ENCODE data around the gene FGF11.

The FGF11 gene

GRCh38 chr17:7408252-7408727 is 31.0 kb upstream of the FGF11 start:
- no peak for DNase-seq (ENCODE audit: low spot score)

DNA sequence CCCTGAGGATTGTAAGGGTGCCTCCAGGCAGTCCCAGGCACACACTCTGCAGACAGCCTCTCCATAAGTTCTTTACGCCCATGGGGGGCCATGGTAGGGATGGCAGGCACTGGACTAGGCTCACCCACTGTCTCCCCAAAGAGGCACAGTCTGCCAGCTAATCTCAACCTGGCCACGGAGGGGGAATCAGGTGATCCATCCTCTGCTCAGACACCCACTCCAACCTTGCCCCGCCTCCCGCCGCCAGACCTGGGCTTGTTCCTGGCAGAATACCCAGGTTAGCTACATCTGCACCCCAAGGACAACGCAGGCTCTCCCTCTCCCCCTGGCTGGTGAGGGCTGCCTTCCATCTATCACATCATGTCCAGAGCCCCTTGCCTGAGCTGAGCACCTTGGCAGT is 30.4 kb upstream of the FGF11 start:
- DNase-seq (ENCODE audit: low spot score) = no peak

DNA sequence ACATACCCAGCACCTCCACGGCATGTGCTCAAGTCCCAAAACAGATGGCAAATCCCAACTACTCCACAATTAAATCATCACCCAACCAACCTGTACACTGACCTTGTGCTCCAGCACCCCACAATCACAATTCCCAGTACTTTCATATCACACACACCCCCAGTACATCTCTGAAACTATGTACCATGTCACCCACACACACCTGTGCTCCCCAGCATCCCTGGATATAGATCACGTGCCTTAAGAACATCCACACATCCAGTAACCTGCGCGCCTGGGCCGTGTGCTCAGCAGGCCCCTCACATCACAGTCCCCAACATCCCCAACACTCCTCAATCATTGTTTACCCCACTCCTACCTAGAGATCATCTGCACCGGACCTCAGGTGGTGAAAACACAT is 29.6 kb upstream of the FGF11 start:
- no peak for DNase-seq (ENCODE audit: low spot score)

GRCh38 chr17:7410634-7411426 is 28.5 kb upstream of the FGF11 start:
- no peak for DNase-seq (ENCODE audit: low spot score)

DNA sequence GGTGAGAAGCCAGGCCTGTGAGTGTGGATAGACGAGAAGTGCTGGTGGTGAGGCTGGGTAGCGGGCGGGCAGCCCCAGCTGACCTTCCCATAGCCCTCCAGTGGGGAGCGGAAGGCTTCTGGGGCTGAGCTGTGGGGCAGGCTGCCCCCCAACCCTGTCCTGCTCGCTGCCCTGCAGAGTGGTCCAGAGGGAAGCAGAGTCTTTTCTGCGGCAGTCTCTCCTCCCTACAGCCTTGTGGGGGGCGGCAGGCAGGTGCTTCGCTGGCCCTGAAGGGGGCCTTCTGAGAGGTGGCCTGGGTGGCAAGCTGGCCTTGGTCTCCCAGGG is 27.9 kb upstream of the FGF11 start:
- DNase-seq (ENCODE audit: low spot score) = no peak

GRCh38 chr17:7413346-7413985 is 25.8 kb upstream of the FGF11 start:
- DNase-seq (ENCODE audit: low spot score) = no peak

DNA sequence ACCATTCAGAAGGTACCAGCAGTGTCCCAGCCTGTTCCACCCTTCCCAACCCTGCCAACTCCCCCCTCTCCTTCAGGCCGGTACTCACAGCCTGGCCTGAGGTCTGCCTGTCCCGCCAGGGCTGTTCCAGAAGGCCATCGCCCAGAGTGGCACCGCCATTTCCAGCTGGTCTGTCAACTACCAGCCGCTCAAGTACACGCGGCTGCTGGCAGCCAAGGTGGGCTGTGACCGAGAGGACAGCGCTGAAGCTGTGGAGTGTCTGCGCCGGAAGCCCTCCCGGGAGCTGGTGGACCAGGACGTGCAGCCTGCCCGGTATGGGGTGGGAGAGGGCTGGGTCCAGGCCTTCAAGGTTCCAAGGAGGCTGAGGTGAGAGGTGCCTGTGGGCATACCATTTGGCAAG is 24.5 kb upstream of the FGF11 start:
- no peak for DNase-seq (ENCODE audit: low spot score)

- DNase-seq (ENCODE audit: low spot score) = no peak
Observed at GRCh38 chr17:7415784-7416183, 23.5 kb upstream of the FGF11 start.

DNA sequence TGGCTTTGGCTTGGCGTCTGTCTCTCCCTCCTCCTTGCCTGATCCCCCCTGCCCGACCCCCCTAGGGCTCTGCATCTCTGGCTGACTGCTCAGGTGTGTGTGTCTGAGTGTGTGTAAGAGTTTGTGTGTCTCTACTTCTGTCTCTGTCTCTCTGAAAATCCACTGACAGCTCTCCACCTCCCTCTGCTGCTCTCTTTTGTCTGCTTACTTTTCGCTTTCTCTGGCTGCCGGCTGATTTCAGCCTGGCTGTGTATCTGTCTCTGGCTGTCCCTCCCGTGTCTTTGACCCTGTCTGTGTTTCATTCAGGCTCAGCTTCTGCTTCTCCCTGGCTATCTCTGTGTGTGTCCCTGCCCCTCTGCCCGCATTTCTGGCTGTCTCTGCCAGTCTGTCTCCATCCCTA is 23.0 kb upstream of the FGF11 start:
- DNase-seq (ENCODE audit: low spot score) = no peak

DNA sequence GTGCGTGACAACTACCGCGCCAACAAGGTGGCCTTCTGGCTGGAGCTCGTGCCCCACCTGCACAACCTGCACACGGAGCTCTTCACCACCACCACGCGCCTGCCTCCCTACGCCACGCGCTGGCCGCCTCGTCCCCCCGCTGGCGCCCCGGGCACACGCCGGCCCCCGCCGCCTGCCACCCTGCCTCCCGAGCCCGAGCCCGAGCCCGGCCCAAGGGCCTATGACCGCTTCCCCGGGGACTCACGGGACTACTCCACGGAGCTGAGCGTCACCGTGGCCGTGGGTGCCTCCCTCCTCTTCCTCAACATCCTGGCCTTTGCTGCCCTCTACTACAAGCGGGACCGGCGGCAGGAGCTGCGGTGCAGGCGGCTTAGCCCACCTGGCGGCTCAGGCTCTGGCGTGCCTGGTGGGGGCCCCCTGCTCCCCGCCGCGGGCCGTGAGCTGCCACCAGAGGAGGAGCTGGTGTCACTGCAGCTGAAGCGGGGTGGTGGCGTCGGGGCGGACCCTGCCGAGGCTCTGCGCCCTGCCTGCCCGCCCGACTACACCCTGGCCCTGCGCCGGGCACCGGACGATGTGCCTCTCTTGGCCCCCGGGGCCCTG is 22.2 kb upstream of the FGF11 start:
- DNase-seq (ENCODE audit: low spot score) = no peak

DNA sequence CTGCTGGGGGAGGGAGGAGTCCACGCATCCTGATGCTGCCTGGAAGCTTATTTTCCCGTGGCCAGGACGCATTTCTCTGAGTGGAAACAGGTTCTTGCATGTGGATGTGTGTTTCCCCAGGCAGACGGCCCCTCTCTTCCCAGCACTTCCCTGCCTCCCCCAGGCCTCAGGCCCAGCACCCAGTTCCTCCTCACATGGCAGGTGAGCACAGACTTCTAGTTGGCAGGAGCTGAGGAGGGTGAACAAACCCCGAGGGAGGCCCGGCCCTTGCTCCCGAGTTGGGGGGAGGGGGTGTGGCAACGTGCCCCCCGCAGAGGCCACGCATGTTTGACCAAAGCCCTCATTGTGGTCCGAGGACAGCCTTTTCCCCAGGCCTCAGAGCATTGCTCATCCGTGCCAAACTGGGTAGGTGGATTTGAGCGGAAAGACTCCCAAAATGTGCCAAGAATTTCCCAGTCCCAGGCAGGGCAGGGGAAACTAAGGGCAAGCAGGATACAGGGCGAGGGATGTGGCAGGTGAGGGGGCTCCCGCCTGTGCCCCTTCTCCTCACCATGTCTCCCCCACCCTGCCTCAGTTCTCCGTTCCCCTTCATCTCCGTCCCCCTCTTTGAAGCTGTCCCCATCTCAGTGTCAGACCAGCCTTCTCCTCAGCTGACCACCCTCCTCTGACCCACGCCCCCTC is 20.7 kb upstream of the FGF11 start:
- no peak for DNase-seq (ENCODE audit: low spot score)

DNA sequence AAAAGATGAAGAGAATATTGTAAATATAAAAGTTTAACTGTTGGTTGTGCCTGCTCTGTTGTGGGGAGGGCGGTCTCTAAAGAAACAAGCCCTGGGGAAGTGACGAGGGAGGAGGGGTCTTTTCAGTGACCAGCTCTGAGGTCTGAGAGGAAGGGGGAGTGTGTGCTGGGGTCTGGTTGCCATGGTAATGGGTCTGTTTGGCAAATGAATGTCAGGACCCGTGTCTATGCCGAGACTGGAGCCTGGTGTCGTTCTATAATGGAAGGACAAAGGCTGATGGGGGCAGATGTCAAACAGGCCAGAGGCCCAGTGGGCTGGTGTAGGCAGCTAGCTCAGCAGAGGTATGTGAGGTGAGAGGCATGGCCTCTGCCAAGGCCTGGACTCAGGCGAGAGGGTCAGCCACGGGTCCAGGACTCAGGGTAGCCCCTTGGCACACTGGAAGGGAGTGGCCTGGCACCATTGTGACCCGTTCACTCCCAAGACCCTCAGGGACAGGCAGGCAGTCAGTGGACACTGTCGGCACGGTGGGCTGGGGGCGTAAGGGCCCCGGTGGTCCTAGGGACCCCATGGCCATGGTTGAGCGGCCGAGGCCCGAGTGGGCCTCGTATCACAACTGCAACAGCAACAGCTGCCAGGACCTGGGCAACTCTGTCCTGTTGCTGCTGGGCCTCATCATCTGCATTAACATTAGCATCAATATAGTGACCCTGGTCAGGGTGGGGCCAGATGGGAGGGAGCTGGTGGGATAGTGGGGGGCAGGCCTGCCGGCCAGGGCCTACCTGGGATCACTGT is 19.3 kb upstream of the FGF11 start, which contains the start of gene SPEM1:
TSS of gene SPEM1 (plus strand) at position 506 of the 792 bp plus-strand sequence. CDS start at position 567, 61 bp downstream.
- DNase-seq (ENCODE audit: low spot score) = no peak

- no peak for DNase-seq (ENCODE audit: low spot score)
Observed at GRCh38 chr17:7421186-7421585, 18.1 kb upstream of the FGF11 start.

DNA sequence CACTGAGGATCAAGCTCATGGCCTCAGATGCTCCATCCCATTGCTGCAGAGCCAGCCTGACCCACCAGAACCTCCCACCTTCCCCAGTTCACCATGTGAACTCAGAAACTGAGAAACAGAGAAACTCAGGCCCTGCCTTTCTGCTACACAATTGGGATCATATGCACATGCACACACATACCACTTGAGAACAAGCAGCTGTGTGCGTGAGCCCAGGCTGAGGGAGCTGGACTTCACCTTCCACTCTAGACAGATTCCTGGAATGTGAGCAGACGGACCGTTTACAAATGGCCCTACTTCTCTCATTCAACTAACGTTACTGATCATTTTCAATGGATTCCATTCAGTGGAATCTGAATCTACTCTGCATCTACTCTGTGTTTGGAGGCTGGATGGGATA is 15.6 kb upstream of the FGF11 start:
- DNase-seq (ENCODE audit: low spot score) = no peak

- no peak for DNase-seq (ENCODE audit: low spot score)
Observed at GRCh38 chr17:7425316-7425715, 14.0 kb upstream of the FGF11 start, which contains the start of gene SPEM2. Gene SPEM2 (plus strand): TSS chr17:7425616. CDS start chr17:7425689, 73 bp downstream.

- DNase-seq (ENCODE audit: low spot score) = no peak
Observed at GRCh38 chr17:7425756-7426155, 13.6 kb upstream of the FGF11 start.

GRCh38 chr17:7426203-7426863 is 13.0 kb upstream of the FGF11 start:
- DNase-seq (ENCODE audit: low spot score) = no peak

- DNase-seq (ENCODE audit: low spot score) = no peak
Observed at GRCh38 chr17:7426896-7427489, 12.3 kb upstream of the FGF11 start.

DNA sequence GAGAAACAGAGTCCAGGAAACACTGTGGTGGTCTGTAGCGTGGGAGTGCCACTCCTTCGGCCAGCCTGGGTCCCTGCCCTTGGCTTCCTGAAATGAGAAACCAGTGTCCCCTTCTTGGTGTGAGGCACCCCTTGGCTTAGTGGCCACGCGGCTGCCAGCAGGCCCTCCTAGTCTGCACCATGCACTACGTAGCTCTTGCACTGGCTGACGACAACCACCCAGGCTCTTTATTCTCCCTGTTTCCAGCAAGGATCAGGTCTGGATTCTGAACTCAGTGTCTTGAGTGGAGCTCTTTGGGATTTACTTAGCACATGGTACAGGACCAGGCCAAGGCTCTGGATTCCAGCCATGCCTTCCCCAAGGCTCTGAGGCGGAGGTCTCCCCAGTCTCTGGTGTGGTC is 11.8 kb upstream of the FGF11 start:
- no peak for DNase-seq (ENCODE audit: low spot score)

DNA sequence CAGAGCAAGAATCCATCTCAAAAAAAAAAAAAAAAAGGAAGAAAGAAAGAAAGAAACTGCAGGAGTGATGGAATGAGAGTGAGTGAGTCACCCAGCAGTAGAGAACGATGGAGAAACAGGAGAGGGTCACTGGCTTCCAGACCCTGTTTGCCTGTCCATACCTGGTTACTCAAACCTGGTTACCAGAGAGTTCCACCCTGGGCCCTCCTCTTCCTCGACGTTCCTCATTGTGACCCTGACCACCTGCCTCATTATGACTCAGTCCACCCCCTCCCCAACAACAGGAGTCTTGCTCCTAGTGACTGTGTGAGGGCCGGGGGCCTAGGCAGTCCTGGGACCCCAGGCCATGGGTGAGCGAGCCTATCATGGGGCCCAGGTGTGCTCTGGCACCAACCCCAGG is 10.8 kb upstream of the FGF11 start, which contains the start of gene SPEM3:
TSS of gene SPEM3 (plus strand) at position 301 of the 400 bp plus-strand sequence. CDS start at position 347, 46 bp downstream.
- no peak for DNase-seq (ENCODE audit: low spot score)

DNA sequence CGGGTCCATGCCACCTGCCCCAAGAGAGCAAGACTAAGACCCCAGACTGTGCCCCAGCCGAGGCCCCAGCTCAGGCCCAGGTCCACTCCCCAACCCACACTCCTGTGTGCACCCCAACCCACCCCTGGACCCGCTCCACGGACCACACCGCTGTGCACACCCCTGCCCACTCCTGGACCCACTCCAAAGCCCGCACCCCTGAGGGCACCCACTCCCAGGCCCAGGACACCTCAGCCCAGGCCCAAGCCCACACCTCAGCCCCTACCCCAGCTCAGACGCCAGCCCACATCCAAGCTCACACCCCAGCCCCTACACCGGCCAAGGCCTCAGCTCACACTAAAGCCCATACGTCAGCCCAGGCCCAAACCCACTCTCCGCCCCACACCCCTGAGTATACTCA is 9.6 kb upstream of the FGF11 start:
- DNase-seq (ENCODE audit: low spot score) = no peak
